ENCODE data around the gene ZNF700. TPM values are rescaled to one million over a fixed set of nuclear protein-coding genes. Genes with fewer than 3 reads are reported as not detected.
"Not testable (repeated sequence)": the region's sequence is repeated elsewhere in the genome, so short reads cannot be mapped to it uniquely, and the experiment has no call there.

ZNF700 gene
- total RNA-seq, 2 donors from 2014 or later: 11.6 to 19.2 TPM

- Histone ChIP-seq H3K4me3 (ENCODE audit: low read length) (no peak overlapping the region), H3K27ac (ENCODE audit: low read depth, low read length) (no peak overlapping the region), H3K27me3 (ENCODE audit: control insufficient read depth, insufficient read depth, low read length, poor library complexity, severe bottlenecking) (no peaks in the 10 kb centered on the region), H3K9ac (ENCODE audit: extremely low read depth, low read length, poor library complexity, severe bottlenecking) (no peak overlapping the region), H3K4me1 (ENCODE audit: control insufficient read depth, insufficient read depth, low read length) (no peaks in the 10 kb centered on the region), H3K9me3 (ENCODE audit: control insufficient read depth, low read length) (peaks cover 90% of the 10 kb centered on the region), H3K36me3 (ENCODE audit: control insufficient read depth, insufficient read depth, low read length) (peaks cover 85% of the 10 kb centered on the region)
- Mint-ChIP-seq H3K36me3 (ENCODE audit: low read depth) (peaks cover 90% of the 10 kb centered on the region), H3K9me3 (peaks cover 93% of the 10 kb centered on the region), H3K4me3 (no peak overlapping the region), H3K4me1 (peaks cover under 1% of the 10 kb centered on the region), H3K27me3 (ENCODE audit: insufficient read depth) (no peaks in the 10 kb centered on the region), H3K27ac (no peak overlapping the region)
- DNase-seq: no peak
- no peak for TF ChIP-seq CTCF (conservative IDR thresholded peaks at IDR 0.05)
- 95% methylated on average over 4 to 6 of the region's 6 CpGs for WGBS, 2 experiments (ENCODE audit: insufficient coverage in 1 of 2, insufficient read length in 1 of 2)
These were observed 30.1 kb upstream of the ZNF700 start for GRCh38 chr19:11894851-11895250.

DNA sequence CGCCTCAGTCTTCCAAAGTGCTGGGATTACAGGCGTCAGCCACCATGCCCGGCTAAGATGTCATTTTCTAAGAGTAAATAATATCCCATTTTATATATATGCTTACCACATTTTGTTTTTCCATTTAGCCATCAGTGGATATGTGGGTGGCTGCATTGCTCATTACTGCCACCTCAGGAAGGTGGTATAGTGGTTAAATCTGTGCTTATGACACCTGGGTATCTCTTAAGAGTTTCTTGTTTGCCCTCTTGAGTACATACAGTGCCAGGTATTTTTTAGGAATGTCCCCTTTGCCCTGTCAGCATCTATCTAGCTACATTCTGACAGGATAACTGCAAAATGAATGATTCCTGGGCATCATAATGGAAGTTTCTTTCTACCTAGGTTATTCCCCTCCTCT is 22.7 kb upstream of the ZNF700 start:
- Mint-ChIP-seq H3K4me1 (no peaks in the 10 kb centered on the region), H3K9me3 (peaks cover 98% of the 10 kb centered on the region), H3K27me3 (ENCODE audit: insufficient read depth) (no peaks in the 10 kb centered on the region), H3K36me3 (ENCODE audit: low read depth) (peaks cover 90% of the 10 kb centered on the region), H3K27ac (no peak overlapping the region), H3K4me3 (no peak overlapping the region)
- H3K9me3 ChIP-seq (ENCODE audit: control insufficient read depth, low read length): peaks cover 96% of the 10 kb centered on the region
- no peak for TF ChIP-seq CTCF (conservative IDR thresholded peaks at IDR 0.05)
- peaks cover 83% of the 10 kb centered on the region for H3K36me3 ChIP-seq (ENCODE audit: control insufficient read depth, insufficient read depth, low read length)
- 100% methylated on average over 1 to 2 of the region's 3 CpGs for WGBS, 2 experiments (ENCODE audit: insufficient coverage in 1 of 2, insufficient read length in 1 of 2)
- H3K9ac ChIP-seq (ENCODE audit: extremely low read depth, low read length, poor library complexity, severe bottlenecking): no peak overlapping the region
- peak overlapping the region; percentile 79 for H3K4me3 ChIP-seq (ENCODE audit: low read length)
- no peak for DNase-seq
- H3K27ac ChIP-seq (ENCODE audit: low read depth, low read length): no peak overlapping the region
- no peaks in the 10 kb centered on the region for H3K4me1 ChIP-seq (ENCODE audit: control insufficient read depth, insufficient read depth, low read length)
- no peaks in the 10 kb centered on the region for H3K27me3 ChIP-seq (ENCODE audit: control insufficient read depth, insufficient read depth, low read length, poor library complexity, severe bottlenecking)

- Histone ChIP-seq H3K4me3 (ENCODE audit: low read length) (peak overlapping the region; percentile 79), H3K27me3 (ENCODE audit: control insufficient read depth, insufficient read depth, low read length, poor library complexity, severe bottlenecking) (no peaks in the 10 kb centered on the region), H3K36me3 (ENCODE audit: control insufficient read depth, insufficient read depth, low read length) (peaks cover 57% of the 10 kb centered on the region), H3K27ac (ENCODE audit: low read depth, low read length) (no peak overlapping the region), H3K9me3 (ENCODE audit: control insufficient read depth, low read length) (peaks cover 84% of the 10 kb centered on the region), H3K9ac (ENCODE audit: extremely low read depth, low read length, poor library complexity, severe bottlenecking) (no peak overlapping the region), H3K4me1 (ENCODE audit: control insufficient read depth, insufficient read depth, low read length) (no peaks in the 10 kb centered on the region)
- Mint-ChIP-seq H3K4me1 (no peaks in the 10 kb centered on the region), H3K27ac (no peak overlapping the region), H3K27me3 (ENCODE audit: insufficient read depth) (peaks cover 2% of the 10 kb centered on the region), H3K36me3 (ENCODE audit: low read depth) (peaks cover 68% of the 10 kb centered on the region), H3K9me3 (peaks cover 98% of the 10 kb centered on the region), H3K4me3 (no peak overlapping the region)
- no peak for DNase-seq
- no peak for TF ChIP-seq CTCF (conservative IDR thresholded peaks at IDR 0.05)
- 94 to 98% methylated on average over 3 of the region's 3 CpGs for WGBS, 2 experiments (ENCODE audit: insufficient coverage in 1 of 2, insufficient read length in 1 of 2)
These were observed 19.0 kb upstream of the ZNF700 start for GRCh38 chr19:11905928-11906327.

DNA sequence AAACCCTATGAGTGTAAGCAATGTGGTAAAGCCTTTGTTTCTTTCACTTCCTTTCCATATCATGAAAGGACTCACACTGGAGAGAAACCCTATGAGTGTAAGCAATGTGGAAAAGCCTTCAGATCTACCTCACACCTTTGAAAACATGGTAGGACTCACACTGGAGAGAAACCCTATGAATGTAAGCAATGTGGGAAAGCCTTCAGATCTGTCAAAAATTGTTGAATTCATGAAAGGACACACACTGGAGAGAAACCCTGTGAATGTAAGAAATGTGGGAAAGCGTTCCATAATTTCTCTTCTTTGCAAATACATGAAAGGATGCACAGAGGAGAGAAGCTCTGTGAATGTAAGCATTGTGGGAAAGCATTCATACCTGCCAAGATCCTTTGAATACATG is 13.0 kb upstream of the ZNF700 start:
- H3K4me1 ChIP-seq (ENCODE audit: control insufficient read depth, insufficient read depth, low read length); H3K4me3 Mint-ChIP-seq; H3K27ac ChIP-seq (ENCODE audit: low read depth, low read length); H3K4me1 Mint-ChIP-seq; H3K27me3 Mint-ChIP-seq (ENCODE audit: insufficient read depth); H3K27me3 ChIP-seq (ENCODE audit: control insufficient read depth, insufficient read depth, low read length, poor library complexity, severe bottlenecking); H3K27ac Mint-ChIP-seq; H3K9ac ChIP-seq (ENCODE audit: extremely low read depth, low read length, poor library complexity, severe bottlenecking); DNase-seq: not testable (repeated sequence)
- H3K36me3 Mint-ChIP-seq (ENCODE audit: low read depth): peaks cover 30% of the 10 kb centered on the region
- 100% methylated on average over 1 of the region's 1 CpG; no CpG with 5 or more reads in 1 of the 2 experiments for WGBS, 2 experiments (ENCODE audit: insufficient coverage in 1 of 2, insufficient read length in 1 of 2)
- peak overlapping the region; percentile 61 for H3K4me3 ChIP-seq (ENCODE audit: low read length)
- peaks cover 96% of the 10 kb centered on the region for H3K9me3 Mint-ChIP-seq
- peaks cover 19% of the 10 kb centered on the region for H3K36me3 ChIP-seq (ENCODE audit: control insufficient read depth, insufficient read depth, low read length)
- H3K9me3 ChIP-seq (ENCODE audit: control insufficient read depth, low read length): peaks cover 66% of the 10 kb centered on the region

DNA sequence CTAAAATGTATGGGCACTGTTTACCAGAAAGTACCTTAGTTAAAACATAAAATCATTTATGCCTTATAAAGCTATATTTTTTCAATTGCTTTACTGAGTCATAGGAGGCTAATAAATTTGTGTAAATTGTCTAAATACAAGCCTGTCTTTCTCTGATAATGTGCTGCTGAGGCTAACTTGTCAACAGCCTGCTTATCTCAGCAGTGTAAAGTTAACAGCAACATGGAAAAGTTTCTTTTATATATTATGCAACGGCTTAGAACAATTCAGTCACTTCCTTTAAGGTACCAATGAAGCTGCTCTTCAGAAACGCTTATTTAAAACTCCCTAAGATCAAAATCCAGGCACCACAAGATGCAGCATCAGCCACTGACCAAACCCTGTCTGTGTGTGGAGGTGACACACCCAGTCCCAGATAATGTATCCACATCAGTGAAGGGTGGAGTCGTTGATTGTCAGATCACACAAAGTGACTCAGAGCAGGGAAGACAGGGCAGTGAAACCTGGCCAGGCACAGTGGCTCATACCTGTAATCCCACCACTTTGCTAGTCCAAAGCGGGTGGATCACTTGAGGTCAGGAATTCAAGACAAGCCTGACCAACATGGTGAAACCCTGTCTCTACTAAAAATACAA is 10.4 kb upstream of the ZNF700 start:
- H3K4me3 ChIP-seq (ENCODE audit: low read length): peak overlapping the region; percentile 61
- Mint-ChIP-seq H3K9me3 (peaks cover 96% of the 10 kb centered on the region), H3K36me3 (ENCODE audit: low read depth) (peaks cover 22% of the 10 kb centered on the region)
- H3K36me3 ChIP-seq (ENCODE audit: control insufficient read depth, insufficient read depth, low read length): peaks cover 19% of the 10 kb centered on the region
- not testable (repeated sequence) for DNase-seq; H3K4me1 Mint-ChIP-seq; H3K27ac Mint-ChIP-seq; H3K4me1 ChIP-seq (ENCODE audit: control insufficient read depth, insufficient read depth, low read length); H3K4me3 Mint-ChIP-seq; H3K27ac ChIP-seq (ENCODE audit: low read depth, low read length); H3K9ac ChIP-seq (ENCODE audit: extremely low read depth, low read length, poor library complexity, severe bottlenecking); H3K27me3 Mint-ChIP-seq (ENCODE audit: insufficient read depth); H3K27me3 ChIP-seq (ENCODE audit: control insufficient read depth, insufficient read depth, low read length, poor library complexity, severe bottlenecking)
- H3K9me3 ChIP-seq (ENCODE audit: control insufficient read depth, low read length): peaks cover 51% of the 10 kb centered on the region
- WGBS, 2 experiments (ENCODE audit: insufficient coverage in 1 of 2, insufficient read length in 1 of 2): 83 to 99% methylated on average over 2 to 4 of the region's 4 CpGs

All from endodermal cell (in vitro differentiated cells).